HepG2 (cell line): ENCODE results near the gene MCAM.

Experiments
- CTCF ChIP-seq: sonication (generic); formaldehyde crosslinking; IDR thresholded peaks from 2 replicates; pipeline ENCODE4 v1.5.0; 2020; ENCODE audit warnings: mild to moderate bottlenecking, missing genetic modification reagents, moderate library complexity
- JARID2 ChIP-seq: sonication (generic); formaldehyde crosslinking; IDR thresholded peaks from 2 replicates; pipeline ENCODE4 v1.8.1; 2023; ENCODE audit warnings: missing genetic modification reagents, inconsistent platforms; ENCODE audit not compliant: insufficient replicate concordance
- NFKBIZ ChIP-seq: IDR thresholded peaks from 2 replicates; pipeline ENCODE4 v1.6.1; 2018; ENCODE audit warnings: missing genetic modification reagents, missing compliant biosample characterization
- RAD21 ChIP-seq: fragments of 450-650 bp; formaldehyde crosslinking; IDR thresholded peaks from 2 replicates; pipeline ENCODE4 v1.5.0; 2020; ENCODE audit warnings: mild to moderate bottlenecking
- RNF219 ChIP-seq: sonication (generic); formaldehyde crosslinking; IDR thresholded peaks from 2 replicates; pipeline ENCODE4 v1.5.0; 2020; ENCODE audit warnings: mild to moderate bottlenecking, missing genetic modification reagents
- TFAP4 ChIP-seq: sonication (generic); IDR thresholded peaks from 2 replicates; pipeline ENCODE4 v1.6.1; 2016; ENCODE audit warnings: low read depth, borderline replicate concordance
- ZBTB33 ChIP-seq: sonication (generic); formaldehyde crosslinking; IDR thresholded peaks from 2 replicates; pipeline ENCODE4 v1.4.0; 2020; ENCODE audit warnings: missing genetic modification reagents
- ZBTB7A ChIP-seq: sonication (generic); formaldehyde crosslinking; IDR thresholded peaks from 2 replicates; pipeline ENCODE4 v1.8.0; 2022; ENCODE audit warnings: mild to moderate bottlenecking, missing genetic modification reagents
- ZNF530 ChIP-seq: sonication (generic); formaldehyde crosslinking; IDR thresholded peaks from 2 replicates; pipeline ENCODE4 v1.5.0; 2020; ENCODE audit warnings: low read depth, mild to moderate bottlenecking, missing genetic modification reagents
- ZNF800 ChIP-seq: sonication (generic); formaldehyde crosslinking; IDR thresholded peaks from 2 replicates; pipeline ENCODE4 v1.4.0; 2020; ENCODE audit warnings: missing genetic modification reagents

GRCh38 chr11:119284344-119285157, 32.4 kb downstream of the MCAM start:
- peak; percentile 54 for TF ChIP-seq CTCF
- no peak for TF ChIP-seq ZBTB7A (CRISPR knock-in tag)
- no peak for TF ChIP-seq RNF219 (CRISPR knock-in tag)
- no peak for TF ChIP-seq ZBTB33
- TF ChIP-seq TFAP4: no peak
- TF ChIP-seq RAD21 (CRISPR knock-in tag): no peak
- no peak for TF ChIP-seq NFKBIZ
- no peak for TF ChIP-seq ZNF800 (CRISPR knock-in tag)
- TF ChIP-seq ZNF530 (CRISPR knock-in tag): no peak
- TF ChIP-seq JARID2 (CRISPR knock-in tag): no peak
